Measurements from ENCODE around the gene DUSP23.

The DUSP23 gene

GRCh38 chr1:159786465-159786864 is 5.7 kb downstream of the DUSP23 start:
- no peak for DNase-seq (ENCODE audit: low read depth)

GRCh38 chr1:159786966-159787365 is 6.2 kb downstream of the DUSP23 start:
- no peak for DNase-seq (ENCODE audit: low read depth)

GRCh38 chr1:159790237-159790917 is 9.6 kb downstream of the DUSP23 start:
- DNase-seq (ENCODE audit: low read depth), result no peak

GRCh38 chr1:159791031-159791430 is 10.3 kb downstream of the DUSP23 start:
- no peak for DNase-seq (ENCODE audit: low read depth)

- DNase-seq (ENCODE audit: low read depth), result no peak
Observed at GRCh38 chr1:159791461-159791860, 10.7 kb downstream of the DUSP23 start.

GRCh38 chr1:159795534-159795933 is 14.8 kb downstream of the DUSP23 start:
- DNase-seq (ENCODE audit: low read depth), result no peak

- DNase-seq (ENCODE audit: low read depth), result peak; percentile 21
Observed at GRCh38 chr1:159798893-159799292, 18.1 kb downstream of the DUSP23 start.

- DNase-seq (ENCODE audit: low read depth), result no peak
Observed at GRCh38 chr1:159799446-159799985, 18.8 kb downstream of the DUSP23 start.

GRCh38 chr1:159800177-159800930 is 19.6 kb downstream of the DUSP23 start:
- DNase-seq (ENCODE audit: low read depth), result peak; percentile 17

- DNase-seq (ENCODE audit: low read depth), result no peak
Observed at GRCh38 chr1:159802111-159802510, 21.3 kb downstream of the DUSP23 start, which contains the start of gene FCRL6. Gene FCRL6 (plus strand): TSS chr1:159802360. CDS start chr1:159802425, 65 bp downstream.

- no peak for DNase-seq (ENCODE audit: low read depth)
Observed at GRCh38 chr1:159803956-159804689, 23.4 kb downstream of the DUSP23 start.

- no peak for DNase-seq (ENCODE audit: low read depth)
Observed at GRCh38 chr1:159804924-159805323, 24.2 kb downstream of the DUSP23 start.

- no peak for DNase-seq (ENCODE audit: low read depth)
Observed at GRCh38 chr1:159815926-159816325, 35.2 kb downstream of the DUSP23 start.

GRCh38 chr1:159817276-159818041 is 36.7 kb downstream of the DUSP23 start:
- DNase-seq (ENCODE audit: low read depth), result no peak

- no peak for DNase-seq (ENCODE audit: low read depth)
Observed at GRCh38 chr1:159821171-159821867, 40.6 kb downstream of the DUSP23 start.

- DNase-seq (ENCODE audit: low read depth), result no peak
Observed at GRCh38 chr1:159823406-159823805, 42.6 kb downstream of the DUSP23 start.

GRCh38 chr1:159825564-159825963 is 44.8 kb downstream of the DUSP23 start:
- no peak for DNase-seq (ENCODE audit: low read depth)

GRCh38 chr1:159826441-159827101 is 45.8 kb downstream of the DUSP23 start, which contains the start of gene SLAMF8:
Gene SLAMF8 (plus strand): TSS chr1:159826873. CDS start chr1:159826899, 26 bp downstream.
- peak; percentile 50 for DNase-seq (ENCODE audit: low read depth)

GRCh38 chr1:159827102-159827490 is 46.3 kb downstream of the DUSP23 start:
- DNase-seq (ENCODE audit: low read depth), result no peak

- DNase-seq (ENCODE audit: low read depth), result no peak
Observed at GRCh38 chr1:159827549-159827948, 46.8 kb downstream of the DUSP23 start.

Measured in activated gamma-delta T cell treated with anti-CD3 and anti-CD28 coated beads, Interleukin-2, amount 50 U/mL, for 16 hours (primary cell).